ENCODE measurements around the gene FBXO21. TPM values are rescaled to one million over a fixed set of nuclear protein-coding genes. Genes with fewer than 3 reads are reported as not detected.
"Not testable (repeated sequence)": the region's sequence is repeated elsewhere in the genome, so short reads cannot be mapped to it uniquely, and the experiment has no call there.

FBXO21 gene
- total RNA-seq, 4 donors from 2014 or later = 42.7 to 141 (median 80.4) TPM

DNA sequence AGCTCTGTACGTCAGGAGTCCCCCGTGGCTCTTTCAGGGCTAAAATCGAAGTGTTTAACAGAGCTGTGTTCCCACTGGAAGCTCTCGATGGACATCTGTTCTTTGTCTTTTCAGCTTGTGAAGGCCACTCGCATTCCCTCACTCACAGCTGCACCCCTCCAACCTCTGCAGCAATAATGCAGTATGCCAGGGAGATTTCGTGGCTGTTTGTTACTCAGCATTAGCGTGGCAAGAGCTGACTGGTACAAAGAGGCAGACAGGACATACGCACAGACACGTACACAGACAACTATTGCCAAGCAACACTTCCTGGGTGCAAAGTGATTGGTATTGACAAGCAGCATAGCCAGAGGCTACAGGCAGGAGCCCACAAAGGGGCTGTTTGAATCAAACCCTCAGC lies 11.8 kb upstream of the FBXO21 start:
- TF ChIP-seq POLR2A (IDR thresholded peaks at IDR 0.05) = no peak
- TF ChIP-seq, protein P1, sequence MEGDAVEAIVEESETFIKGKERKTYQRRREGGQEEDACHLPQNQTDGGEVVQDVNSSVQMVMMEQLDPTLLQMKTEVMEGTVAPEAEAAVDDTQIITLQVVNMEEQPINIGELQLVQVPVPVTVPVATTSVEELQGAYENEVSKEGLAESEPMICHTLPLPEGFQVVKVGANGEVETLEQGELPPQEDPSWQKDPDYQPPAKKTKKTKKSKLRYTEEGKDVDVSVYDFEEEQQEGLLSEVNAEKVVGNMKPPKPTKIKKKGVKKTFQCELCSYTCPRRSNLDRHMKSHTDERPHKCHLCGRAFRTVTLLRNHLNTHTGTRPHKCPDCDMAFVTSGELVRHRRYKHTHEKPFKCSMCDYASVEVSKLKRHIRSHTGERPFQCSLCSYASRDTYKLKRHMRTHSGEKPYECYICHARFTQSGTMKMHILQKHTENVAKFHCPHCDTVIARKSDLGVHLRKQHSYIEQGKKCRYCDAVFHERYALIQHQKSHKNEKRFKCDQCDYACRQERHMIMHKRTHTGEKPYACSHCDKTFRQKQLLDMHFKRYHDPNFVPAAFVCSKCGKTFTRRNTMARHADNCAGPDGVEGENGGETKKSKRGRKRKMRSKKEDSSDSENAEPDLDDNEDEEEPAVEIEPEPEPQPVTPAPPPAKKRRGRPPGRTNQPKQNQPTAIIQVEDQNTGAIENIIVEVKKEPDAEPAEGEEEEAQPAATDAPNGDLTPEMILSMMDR (IDR thresholded peaks at IDR 0.05 in 4 of 5, conservative IDR thresholded peaks at IDR 0.05 in 1 of 5) = no peak
- no peak overlapping the region for H3K27ac ChIP-seq
- H3K4me1 ChIP-seq = no peaks in the 10 kb centered on the region
- intact Hi-C loops (cut with DNase I; ENCODE audit: low total_unique reads) = no loop called here
- ATAC-seq = no peak
- DNase-seq = no peak
- no peak overlapping the region for H3K4me3 ChIP-seq
- in situ Hi-C loops (cut with MboI; ENCODE audit: low sequenced_read_pairs in 4 of 4) = loop anchor here in 1 of 4 donors (25.0 kb wide), 1 partner anchor 385 kb away; no protein-coding TSS in a partner anchor
- H3K36me3 ChIP-seq = no peaks in the 10 kb centered on the region
- no peaks in the 10 kb centered on the region for H3K27me3 ChIP-seq
- no peaks in the 10 kb centered on the region for H3K9me3 ChIP-seq

GRCh38 chr12:117199956-117200744 lies 9.9 kb upstream of the FBXO21 start:
- in situ Hi-C loops (cut with MboI; ENCODE audit: low sequenced_read_pairs in 4 of 4) = loop anchor here in 1 of 4 donors (25.0 kb wide), 1 partner anchor 387 kb away; no protein-coding TSS in a partner anchor
- H3K9me3 ChIP-seq; DNase-seq; H3K4me3 ChIP-seq; H3K4me1 ChIP-seq; H3K27me3 ChIP-seq; intact Hi-C loops (cut with DNase I; ENCODE audit: low total_unique reads); H3K27ac ChIP-seq; ATAC-seq; H3K36me3 ChIP-seq: not testable (repeated sequence)

DNA sequence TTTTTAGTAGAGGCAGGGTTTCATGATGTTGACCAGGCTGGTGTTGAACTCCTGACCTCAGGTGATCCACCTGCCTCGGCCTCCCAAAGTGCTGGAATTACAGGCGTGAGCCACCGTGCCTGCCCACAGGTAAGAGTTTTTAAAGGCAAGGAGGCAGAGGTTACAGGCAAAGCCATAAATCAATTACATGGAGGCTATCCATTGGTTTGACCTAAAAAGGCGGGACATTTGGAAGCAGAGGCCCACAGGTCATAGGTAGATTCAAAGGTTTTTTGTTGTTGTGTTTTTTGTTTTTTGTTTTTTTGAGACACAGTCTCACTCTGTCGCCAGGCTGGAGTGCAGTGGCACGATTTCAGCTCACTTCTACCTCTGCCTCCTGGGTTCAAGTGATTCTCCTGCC lies 6.1 kb upstream of the FBXO21 start:
- ATAC-seq; H3K4me3 ChIP-seq; DNase-seq; H3K36me3 ChIP-seq; H3K9me3 ChIP-seq; H3K27me3 ChIP-seq; in situ Hi-C loops (cut with MboI; ENCODE audit: low sequenced_read_pairs in 4 of 4); intact Hi-C loops (cut with DNase I; ENCODE audit: low total_unique reads); H3K4me1 ChIP-seq; H3K27ac ChIP-seq: not testable (repeated sequence)

DNA sequence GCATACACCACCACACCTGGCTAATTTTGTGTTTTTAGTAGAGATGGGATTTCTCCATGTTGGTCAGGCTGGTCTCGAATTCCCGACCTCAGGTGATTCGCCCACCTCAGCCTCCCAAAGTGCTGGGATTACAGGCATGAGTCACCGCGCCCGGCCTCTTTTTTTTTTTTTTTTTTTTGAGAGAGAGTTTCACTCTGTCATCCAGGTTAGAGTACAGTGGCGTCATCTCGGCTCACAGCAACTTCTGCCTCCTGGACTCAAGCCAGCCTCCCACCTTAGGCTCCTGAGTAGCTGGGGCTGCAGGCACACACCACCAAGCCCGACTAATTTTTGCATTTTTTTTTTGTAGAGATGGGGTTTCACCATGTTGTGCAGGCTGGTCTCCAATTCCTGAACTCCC lies 4.8 kb upstream of the FBXO21 start:
- intact Hi-C loops (cut with DNase I; ENCODE audit: low total_unique reads); H3K4me3 ChIP-seq; H3K4me1 ChIP-seq; ATAC-seq; H3K9me3 ChIP-seq; DNase-seq; H3K27ac ChIP-seq; H3K36me3 ChIP-seq; in situ Hi-C loops (cut with MboI; ENCODE audit: low sequenced_read_pairs in 4 of 4); H3K27me3 ChIP-seq: not testable (repeated sequence)

DNA sequence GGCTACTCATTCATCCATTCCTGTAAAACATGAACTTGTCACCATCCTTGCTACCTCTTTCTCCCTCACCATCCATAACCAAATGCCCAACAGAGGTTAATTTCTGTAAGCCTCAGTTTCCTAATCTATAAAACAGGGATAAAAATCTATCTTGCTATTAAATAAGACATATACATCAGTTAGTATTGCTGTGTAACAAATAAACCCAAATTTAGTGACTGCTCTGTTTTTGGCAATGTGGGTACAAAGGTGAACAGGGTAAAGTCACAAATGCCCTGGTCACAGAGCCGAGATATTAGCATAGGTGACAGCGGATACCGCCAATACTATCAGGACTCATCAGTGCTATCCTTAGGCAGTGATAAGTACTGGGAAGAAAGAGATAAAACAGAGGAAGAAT lies 3.6 kb upstream of the FBXO21 start:
- Histone ChIP-seq H3K9me3 (no peaks in the 10 kb centered on the region), H3K4me1 (peaks cover 5 to 6% of the 10 kb centered on the region in 2 donors), H3K36me3 (no peaks in the 10 kb centered on the region), H3K4me3 (no peak overlapping the region), H3K27me3 (no peaks in the 10 kb centered on the region), H3K27ac (no peak overlapping the region)
- ATAC-seq (no peak), DNase-seq (no peak)
- TF ChIP-seq, protein P1 (IDR thresholded peaks at IDR 0.05 in 4 of 5, conservative IDR thresholded peaks at IDR 0.05 in 1 of 5) = no peak
- no peak for TF ChIP-seq POLR2A (IDR thresholded peaks at IDR 0.05)
- in situ Hi-C loops (cut with MboI; ENCODE audit: low sequenced_read_pairs in 4 of 4) (no loop called here), intact Hi-C loops (cut with DNase I; ENCODE audit: low total_unique reads) (no loop called here)

DNA sequence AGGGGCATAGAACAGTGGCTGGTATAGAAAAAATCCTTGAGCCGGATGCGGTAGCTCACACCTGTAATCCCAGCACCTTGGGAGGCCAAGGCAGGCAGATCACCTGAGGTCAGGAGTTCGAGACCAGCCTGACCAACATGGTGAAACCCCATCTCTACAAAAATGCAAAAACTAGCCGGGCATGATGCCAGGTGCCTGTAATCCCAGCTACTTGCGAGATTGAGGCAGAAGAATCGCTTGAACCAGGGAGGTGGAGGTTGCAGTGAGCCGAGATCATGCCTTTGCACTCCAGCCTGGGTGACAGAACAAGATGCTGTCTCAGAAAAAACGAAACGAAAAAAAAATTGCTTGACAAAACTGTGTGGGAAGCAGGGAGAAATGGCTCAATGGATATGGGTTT lies 2.3 kb upstream of the FBXO21 start:
- H3K4me1 ChIP-seq; H3K4me3 ChIP-seq; H3K36me3 ChIP-seq; ATAC-seq; H3K27me3 ChIP-seq; H3K27ac ChIP-seq; intact Hi-C loops (cut with DNase I; ENCODE audit: low total_unique reads); DNase-seq; H3K9me3 ChIP-seq; in situ Hi-C loops (cut with MboI; ENCODE audit: low sequenced_read_pairs in 4 of 4): not testable (repeated sequence)

Data from gastrocnemius medialis (tissue), 4 donors.